OCI-LY3 (cell line): ENCODE measurements around the gene LYPLA2.

Source experiments
- CTCF ChIP-seq: fragments of 200-600, 300-600 bp; sonication (generic); IDR thresholded peaks from 2 replicates; pipeline ENCODE4 v1.5.1; 2014; ENCODE audit warnings: antibody characterized with exemption, low read length, low read depth
- EZH2phosphoT487 ChIP-seq: fragments of 200-600 bp; shearing (Covaris generic); IDR thresholded peaks from 2 replicates; pipeline ENCODE4 v1.6.1; 2018; ENCODE audit warnings: antibody characterized with exemption, mixed run types, low read depth

DNA sequence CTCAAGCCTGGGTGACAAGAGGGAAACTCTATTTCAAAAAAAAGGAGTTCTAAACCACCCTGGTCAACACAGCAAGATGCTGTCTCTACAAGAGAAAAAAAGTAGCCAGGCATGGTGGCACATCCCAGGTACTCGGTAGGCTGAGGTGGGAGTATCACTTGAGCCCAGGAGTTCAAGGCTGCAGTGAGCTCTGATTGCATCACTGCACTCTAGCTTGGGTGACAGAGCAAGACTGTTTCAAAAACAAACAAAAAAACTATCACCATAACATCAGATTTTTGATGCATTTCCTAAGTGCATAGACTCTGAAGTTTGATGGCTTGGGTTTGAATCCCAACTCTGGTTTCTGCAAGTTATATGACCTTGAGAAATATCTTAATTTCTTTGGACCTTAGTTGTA, 38.0 kb upstream of the LYPLA2 start:
- TF ChIP-seq CTCF (no peak), EZH2phosphoT487 (no peak)
